ENCODE measurements around the gene MBL2. TPM values are rescaled to one million over a fixed set of nuclear protein-coding genes. Genes with fewer than 3 reads are reported as not detected.

The MBL2 gene
- total and polyA plus RNA-seq, 10 of the 15 experiments (the other 5 are each of a cell fraction or from before 2014, with no cell fraction given), result not detected

- Histone ChIP-seq H3K4me3 (no peak overlapping the region), H3K9me3 (replicated peaks; ENCODE audit: control insufficient read depth, insufficient read depth, low read length) (no peaks in the 10 kb centered on the region), H3K4me2 (ENCODE audit: control insufficient read depth, insufficient read depth) (no peak overlapping the region), H2AFZ (ENCODE audit: control insufficient read depth, low read depth, low read length) (no peak overlapping the region), H3K4me1 (ENCODE audit: control insufficient read depth, insufficient read depth, low read length) (no peaks in the 10 kb centered on the region), H3K36me3 (ENCODE audit: control insufficient read depth in 2 of 2, insufficient read depth in 2 of 2, low read length in 1 of 2) (no peaks in the 10 kb centered on the region), H3K9ac (ENCODE audit: control insufficient read depth, insufficient read depth, low read length) (no peak overlapping the region), H3K27me3 (replicated peaks in 1 of 2; ENCODE audit: control insufficient read depth in 2 of 2, insufficient read depth in 2 of 2, low read length in 1 of 2) (no peaks in the 10 kb centered on the region; a peak in 1 of 4 replicates), H3K79me2 (ENCODE audit: control insufficient read depth, insufficient read depth, low read length) (no peaks in the 10 kb centered on the region), H4K20me1 (ENCODE audit: control insufficient read depth, insufficient read depth) (no peaks in the 10 kb centered on the region), H3K27ac (ENCODE audit: control insufficient read depth, insufficient read depth) (no peak overlapping the region)
- ChIA-PET POLR2A (no interaction called here), CTCF (interaction anchor here (2.9 kb wide), 1 partner anchor 18 kb away, joined by 8 read pairs; no protein-coding TSS in a partner anchor), SMC1A (ENCODE audit: uncharacterized antibody, unreplicated experiment) (no interaction called here), RAD21 (ENCODE audit: unreplicated experiment) (no interaction called here)
- no peak for TF ChIP-seq RELA (IDR thresholded peaks at IDR 0.05; ENCODE audit: borderline replicate concordance, partially characterized antibody)
- no peak for TF ChIP-seq MTA3 (IDR thresholded peaks at IDR 0.05; ENCODE audit: borderline replicate concordance, low read length)
- no peak for TF ChIP-seq ZNF384 (IDR thresholded peaks at IDR 0.05; ENCODE audit: borderline replicate concordance, low read depth, low read length)
- TF ChIP-seq MAX (IDR thresholded peaks at IDR 0.05; ENCODE audit: low read depth, low read length), result no peak
- TF ChIP-seq TCF7 (IDR thresholded peaks at IDR 0.05; ENCODE audit: borderline replicate concordance), result no peak
- no peak for TF ChIP-seq IKZF1 (conservative IDR thresholded peaks at IDR 0.05)
- TF ChIP-seq JUND (IDR thresholded peaks at IDR 0.05; ENCODE audit: low read depth, low read length), result no peak
- TF ChIP-seq MEF2B (IDR thresholded peaks at IDR 0.05; ENCODE audit: partially characterized antibody, poor library complexity, severe bottlenecking), result no peak
- TF ChIP-seq CHD4 (IDR thresholded peaks at IDR 0.05), result no peak
- TF ChIP-seq POLR2A (IDR thresholded peaks at IDR 0.05; ENCODE audit: low read depth, low read length), result no peak
- no peak for TF ChIP-seq PKNOX1 (IDR thresholded peaks at IDR 0.05)
- no peak for TF ChIP-seq EED (IDR thresholded peaks at IDR 0.05; ENCODE audit: low read depth)
- TF ChIP-seq DPF2 (IDR thresholded peaks at IDR 0.05), result no peak
- TF ChIP-seq ZBTB40 (IDR thresholded peaks at IDR 0.05; ENCODE audit: borderline replicate concordance), result no peak
- no peak for TF ChIP-seq STAT1 (conservative IDR thresholded peaks at IDR 0.05)
- FAIRE-seq (no peak), DNase-seq (ENCODE audit: low read depth, low spot score) (no peak), ATAC-seq (no peak)
- BruUV-seq (replicated peaks), result no TSS peak
- intact Hi-C loops (cut with micrococcal nuclease; ENCODE audit: unreplicated experiment) (no loop called here), in situ Hi-C loops (cut with MboI) (no loop called here)
- WGBS (ENCODE audit: insufficient coverage, insufficient replicate concordance, low lambda C conversion rate, missing lambda C conversion rate), result 33% methylated on average over 3 of the region's 3 CpGs
Measured at GRCh38 chr10:52759154-52759553, 13.4 kb downstream of the MBL2 start.

All from GM12878 (cell line).